K562 (cell line): ENCODE measurements around the gene ANO10. TPM values are rescaled to one million over a fixed set of nuclear protein-coding genes. Genes with fewer than 3 reads are reported as not detected.

ENCODE experiments used
- CBX2 ChIP-seq: fragments of 200-600 bp; sonication (generic); IDR thresholded peaks from one replicate; pipeline ENCODE4 v1.6.1; 2012; ENCODE audit warnings: mild to moderate bottlenecking, low read length, inconsistent platforms; ENCODE audit not compliant: insufficient read depth, poor library complexity, severe bottlenecking
- DPF2 ChIP-seq: fragments of 450-650 bp; IDR thresholded peaks from 2 replicates; pipeline ENCODE4 v1.6.1; 2016
- E2F3 ChIP-seq: fragments of 250-450 bp; sonication (Bioruptor Pico); IDR thresholded peaks from 2 replicates; pipeline ENCODE4 v1.4.0; 2020; ENCODE audit warnings: mild to moderate bottlenecking
- ELF4 ChIP-seq: fragments of 450-650 bp; formaldehyde crosslinking; IDR thresholded peaks from 2 replicates; pipeline ENCODE4 v1.4.0; 2022; ENCODE audit warnings: missing genetic modification characterization
- FOXA1 ChIP-seq: fragments of 450-650 bp; IDR thresholded peaks from 2 replicates; pipeline ENCODE4 v1.6.1; 2016; ENCODE audit warnings: mild to moderate bottlenecking, borderline replicate concordance
- KAT8 ChIP-seq: fragments of 450-650 bp; IDR thresholded peaks from 2 replicates; pipeline ENCODE4 v1.6.1; 2016; ENCODE audit warnings: low read depth, mild to moderate bottlenecking
- MED1 ChIP-seq: sonication (generic); formaldehyde crosslinking; IDR thresholded peaks from 2 replicates; pipeline ENCODE4 v1.8.1; 2023; ENCODE audit warnings: missing genetic modification reagents, borderline replicate concordance
- NELFE ChIP-seq: IDR thresholded peaks from 2 replicates; pipeline ENCODE4 v1.6.1; 2011; ENCODE audit warnings: mild to moderate bottlenecking; ENCODE audit not compliant: insufficient read depth, insufficient read length
- NFRKB ChIP-seq: fragments of 450-650 bp; IDR thresholded peaks from 2 replicates; pipeline ENCODE4 v1.6.1; 2016; ENCODE audit warnings: low read depth
- POLR2B ChIP-seq: fragments of 450-650 bp; IDR thresholded peaks from 2 replicates; pipeline ENCODE4 v1.6.1; 2018; ENCODE audit warnings: low read depth; ENCODE audit not compliant: partially characterized antibody
- SMAD1 ChIP-seq: fragments of 150-350 bp; IDR thresholded peaks from 2 replicates; pipeline ENCODE4 v1.6.1; 2014; ENCODE audit warnings: low read length, low read depth; ENCODE audit not compliant: partially characterized antibody
- TAF15 ChIP-seq: fragments of 200-400 bp; formaldehyde crosslinking; IDR thresholded peaks from 2 replicates; pipeline ENCODE4 v1.6.1; 2017; ENCODE audit warnings: mild to moderate bottlenecking, low read depth, low read length, moderate library complexity
- TAF7 ChIP-seq: fragments of 450-650 bp; IDR thresholded peaks from 2 replicates; pipeline ENCODE4 v1.6.1; 2016; ENCODE audit warnings: missing genetic modification characterization, missing compliant biosample characterization
- TEAD4 ChIP-seq, 2 experiments: sonication (generic) in 1 of 2; formaldehyde crosslinking in 1 of 2; IDR thresholded peaks; 2 replicates each; pipeline versions ENCODE4 v1.6.1 to v1.8.0; 2012 to 2022; ENCODE audit warnings: borderline replicate concordance in 1 of 2, inconsistent platforms in 1 of 2, low read length in 1 of 2, mild to moderate bottlenecking in 1 of 2, missing genetic modification reagents in 1 of 2
- ZNF12 ChIP-seq: sonication (generic); formaldehyde crosslinking; IDR thresholded peaks from 2 replicates; pipeline ENCODE4 v1.4.0; 2020; ENCODE audit warnings: mild to moderate bottlenecking, missing genetic modification reagents
- ZNF584 ChIP-seq: fragments of 200-800 bp; sonication (Bioruptor generic); IDR thresholded peaks from 2 replicates; pipeline ENCODE4 v1.6.1; 2016; ENCODE audit warnings: low read depth, mild to moderate bottlenecking, missing genetic modification characterization, missing compliant biosample characterization
- polyA plus RNA-seq, 8 experiments: library from polyadenylated mRNA; depleted of rRNA in 4 of 8; stranded (reverse) in 5 of 8; unstranded in 3 of 8; fragments of >200 nt; fragmentation: Nextera tagmentation in 2 of 8; fragmentation: Illumina TruSeq in 1 of 8; extraction: Ambion mirVana in 2 of 8; extraction: Trizol in 1 of 8; gene quantifications; 2 replicates each; pipeline versions ENCODE4 v1.2.1 to v1.2.3, GENCODE V29; 2011 to 2014; ENCODE audit warnings: inconsistent platforms in 1 of 8, missing spikeins in 1 of 8
- total RNA-seq, 7 experiments: library from RNA; depleted of rRNA in 6 of 7; stranded (reverse); fragments of >200 nt in 6 of 7; fragmentation: Illumina TruSeq in 2 of 7; extraction: Trizol in 2 of 7; gene quantifications; 2 replicates each; pipeline versions ENCODE4 v1.2.1 to v1.2.3, GENCODE V29; 2011 to 2021; ENCODE audit warnings: low replicate concordance in 1 of 7
- TF ChIP-seq, protein P1 (sequence below), 2 experiments: fragments of 200-800 bp in 1 of 2; sonication (Bioruptor generic) in 1 of 2; sonication (generic) in 1 of 2; formaldehyde crosslinking in 1 of 2; IDR thresholded peaks in 1 of 2; conservative IDR thresholded peaks in 1 of 2; 2 replicates each; pipeline versions ENCODE4 v1.5.0 to v1.6.1; 2016 to 2020; ENCODE audit warnings: missing compliant biosample characterization in 1 of 2, missing genetic modification characterization in 1 of 2, missing genetic modification reagents in 1 of 2
- TF ChIP-seq, protein P2 (sequence below): fragments of 450-650 bp; IDR thresholded peaks from 2 replicates; pipeline ENCODE4 v1.6.1; 2017; ENCODE audit warnings: antibody characterized with exemption
- TF ChIP-seq, protein P3 (sequence below): sonication (generic); formaldehyde crosslinking; IDR thresholded peaks from 2 replicates; pipeline ENCODE4 v1.8.0; 2022; ENCODE audit warnings: mild to moderate bottlenecking, missing genetic modification reagents

Gene ANO10
- total and polyA plus RNA-seq, 9 of the 15 experiments (the other 6 are each of a cell fraction or from before 2014, with no cell fraction given), result 6.4 to 46.0 (median 32.3) TPM

DNA sequence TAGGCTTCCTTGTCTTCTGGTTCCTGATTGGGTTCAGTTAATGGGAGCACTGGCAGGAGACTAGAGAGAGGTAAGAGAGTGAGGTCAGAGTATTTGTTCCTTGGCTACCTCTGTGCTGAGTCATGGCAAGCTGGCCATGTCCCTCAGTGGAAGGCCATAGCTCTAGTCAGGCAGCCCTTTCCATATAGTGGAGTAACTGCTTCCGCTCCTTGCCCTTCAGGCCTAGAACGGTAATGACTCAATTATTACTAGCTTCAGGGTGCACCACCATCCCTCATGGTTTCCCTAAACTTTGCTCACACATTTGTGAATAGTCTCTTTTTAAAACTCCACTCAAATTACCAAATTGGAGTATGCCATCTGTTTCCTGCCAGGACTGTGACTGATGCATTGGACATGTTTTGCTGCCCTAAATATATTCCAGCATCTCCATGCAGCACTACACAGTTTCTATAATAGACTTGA, 10.5 kb upstream of the ANO10 start (continued):
- TF ChIP-seq DPF2 (peak; percentile 68), E2F3 (CRISPR knock-in tag) (no peak), TAF15 (no peak), ZNF12 (CRISPR knock-in tag) (no peak), NFRKB (no peak), FOXA1 (no peak), NELFE (no peak), ELF4 (no peak), TAF7 (tag) (no peak), POLR2B (no peak), SMAD1 (no peak), ZNF584 (CRISPR knock-in tag) (no peak), KAT8 (no peak), TEAD4 (IDR thresholded peaks at IDR 0.05; ENCODE audit: low read length) (no peak), TEAD4 (CRISPR knock-in tag; IDR thresholded peaks at IDR 0.05; ENCODE audit: borderline replicate concordance) (no peak), CBX2 (no peak), MED1 (CRISPR knock-in tag) (no peak)
- TF ChIP-seq, protein P1, sequence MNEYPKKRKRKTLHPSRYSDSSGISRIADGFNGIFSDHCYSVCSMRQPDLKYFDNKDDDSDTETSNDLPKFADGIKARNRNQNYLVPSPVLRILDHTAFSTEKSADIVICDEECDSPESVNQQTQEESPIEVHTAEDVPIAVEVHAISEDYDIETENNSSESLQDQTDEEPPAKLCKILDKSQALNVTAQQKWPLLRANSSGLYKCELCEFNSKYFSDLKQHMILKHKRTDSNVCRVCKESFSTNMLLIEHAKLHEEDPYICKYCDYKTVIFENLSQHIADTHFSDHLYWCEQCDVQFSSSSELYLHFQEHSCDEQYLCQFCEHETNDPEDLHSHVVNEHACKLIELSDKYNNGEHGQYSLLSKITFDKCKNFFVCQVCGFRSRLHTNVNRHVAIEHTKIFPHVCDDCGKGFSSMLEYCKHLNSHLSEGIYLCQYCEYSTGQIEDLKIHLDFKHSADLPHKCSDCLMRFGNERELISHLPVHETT (CRISPR knock-in tag; conservative IDR thresholded peaks at IDR 0.05 in 1 of 2, IDR thresholded peaks at IDR 0.05 in 1 of 2), result no peak
- TF ChIP-seq, protein P2, sequence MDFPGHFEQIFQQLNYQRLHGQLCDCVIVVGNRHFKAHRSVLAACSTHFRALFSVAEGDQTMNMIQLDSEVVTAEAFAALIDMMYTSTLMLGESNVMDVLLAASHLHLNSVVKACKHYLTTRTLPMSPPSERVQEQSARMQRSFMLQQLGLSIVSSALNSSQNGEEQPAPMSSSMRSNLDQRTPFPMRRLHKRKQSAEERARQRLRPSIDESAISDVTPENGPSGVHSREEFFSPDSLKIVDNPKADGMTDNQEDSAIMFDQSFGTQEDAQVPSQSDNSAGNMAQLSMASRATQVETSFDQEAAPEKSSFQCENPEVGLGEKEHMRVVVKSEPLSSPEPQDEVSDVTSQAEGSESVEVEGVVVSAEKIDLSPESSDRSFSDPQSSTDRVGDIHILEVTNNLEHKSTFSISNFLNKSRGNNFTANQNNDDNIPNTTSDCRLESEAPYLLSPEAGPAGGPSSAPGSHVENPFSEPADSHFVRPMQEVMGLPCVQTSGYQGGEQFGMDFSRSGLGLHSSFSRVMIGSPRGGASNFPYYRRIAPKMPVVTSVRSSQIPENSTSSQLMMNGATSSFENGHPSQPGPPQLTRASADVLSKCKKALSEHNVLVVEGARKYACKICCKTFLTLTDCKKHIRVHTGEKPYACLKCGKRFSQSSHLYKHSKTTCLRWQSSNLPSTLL, result no peak
- TF ChIP-seq, protein P3, sequence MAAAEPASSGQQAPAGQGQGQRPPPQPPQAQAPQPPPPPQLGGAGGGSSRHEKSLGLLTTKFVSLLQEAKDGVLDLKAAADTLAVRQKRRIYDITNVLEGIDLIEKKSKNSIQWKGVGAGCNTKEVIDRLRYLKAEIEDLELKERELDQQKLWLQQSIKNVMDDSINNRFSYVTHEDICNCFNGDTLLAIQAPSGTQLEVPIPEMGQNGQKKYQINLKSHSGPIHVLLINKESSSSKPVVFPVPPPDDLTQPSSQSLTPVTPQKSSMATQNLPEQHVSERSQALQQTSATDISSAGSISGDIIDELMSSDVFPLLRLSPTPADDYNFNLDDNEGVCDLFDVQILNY, result no peak
